Sigmoid colon (tissue), 4 donors: ENCODE measurements around the gene KLHDC9.
"Not testable (repeated sequence)": the region's sequence is repeated elsewhere in the genome, so short reads cannot be mapped to it uniquely, and the experiment has no call there.

ENCODE experiments used
- EP300 ChIP-seq, 4 donors: sonication (generic); formaldehyde crosslinking; IDR thresholded peaks; one replicate each; pipeline ENCODE4 v1.6.1; 2017; ENCODE audit warnings: antibody characterized with exemption in 4 of 4
- POLR2A ChIP-seq, 2 donors: fragments of 450-650 bp; IDR thresholded peaks; one replicate each; pipeline ENCODE4 v1.6.1; 2016; ENCODE audit warnings: antibody characterized with exemption in 2 of 2, mild to moderate bottlenecking in 2 of 2, moderate library complexity in 2 of 2
- POLR2AphosphoS5 ChIP-seq, 4 donors: sonication (generic); formaldehyde crosslinking; IDR thresholded peaks; one replicate each; pipeline ENCODE4 v1.6.1; 2017; ENCODE audit warnings: antibody characterized with exemption in 4 of 4
- TF ChIP-seq, protein P1 (sequence below), 4 experiments: fragments of 450-650 bp in 3 of 4; fragments of 200-600 bp in 1 of 4; IDR thresholded peaks; one replicate each; pipeline ENCODE4 v1.5.1; 2016 to 2019; ENCODE audit warnings: antibody characterized with exemption in 4 of 4, mild to moderate bottlenecking in 3 of 4, moderate library complexity in 2 of 4

DNA sequence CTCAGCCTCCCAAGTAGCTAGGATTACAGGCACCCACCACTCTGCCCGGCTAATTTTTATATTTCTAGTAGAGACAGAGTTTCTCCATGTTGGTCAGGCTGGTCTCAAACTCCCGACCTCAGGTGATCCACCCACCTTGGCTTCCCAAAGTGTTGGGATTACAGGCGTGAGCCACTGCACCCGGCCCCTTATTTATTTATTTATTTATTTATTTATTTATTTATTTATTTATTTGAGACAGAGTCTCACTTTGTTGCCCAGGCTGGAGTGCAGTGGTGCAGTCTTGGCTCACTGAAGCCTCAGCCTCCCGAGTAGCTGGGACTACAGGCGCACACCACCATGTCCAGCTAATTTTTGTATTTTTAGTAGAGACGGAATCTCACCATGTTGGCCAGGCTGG is 32.5 kb upstream of the KLHDC9 start:
- TF ChIP-seq POLR2A, EP300, POLR2AphosphoS5 (IDR thresholded peaks at IDR 0.05): not testable (repeated sequence)
- TF ChIP-seq, protein P1, sequence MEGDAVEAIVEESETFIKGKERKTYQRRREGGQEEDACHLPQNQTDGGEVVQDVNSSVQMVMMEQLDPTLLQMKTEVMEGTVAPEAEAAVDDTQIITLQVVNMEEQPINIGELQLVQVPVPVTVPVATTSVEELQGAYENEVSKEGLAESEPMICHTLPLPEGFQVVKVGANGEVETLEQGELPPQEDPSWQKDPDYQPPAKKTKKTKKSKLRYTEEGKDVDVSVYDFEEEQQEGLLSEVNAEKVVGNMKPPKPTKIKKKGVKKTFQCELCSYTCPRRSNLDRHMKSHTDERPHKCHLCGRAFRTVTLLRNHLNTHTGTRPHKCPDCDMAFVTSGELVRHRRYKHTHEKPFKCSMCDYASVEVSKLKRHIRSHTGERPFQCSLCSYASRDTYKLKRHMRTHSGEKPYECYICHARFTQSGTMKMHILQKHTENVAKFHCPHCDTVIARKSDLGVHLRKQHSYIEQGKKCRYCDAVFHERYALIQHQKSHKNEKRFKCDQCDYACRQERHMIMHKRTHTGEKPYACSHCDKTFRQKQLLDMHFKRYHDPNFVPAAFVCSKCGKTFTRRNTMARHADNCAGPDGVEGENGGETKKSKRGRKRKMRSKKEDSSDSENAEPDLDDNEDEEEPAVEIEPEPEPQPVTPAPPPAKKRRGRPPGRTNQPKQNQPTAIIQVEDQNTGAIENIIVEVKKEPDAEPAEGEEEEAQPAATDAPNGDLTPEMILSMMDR (IDR thresholded peaks at IDR 0.05), result not testable (repeated sequence)
